HUES48 (cell line): ENCODE results near the gene GLYATL2.

Experiments
- H3K27ac ChIP-seq: one replicate; pipeline ENCODE4 v1.7.0; 2013; ENCODE audit warnings: low read depth, low read length, inconsistent platforms
- H3K27me3 ChIP-seq: 2 replicates; pipeline ENCODE4 v1.6.1; 2013; ENCODE audit warnings: mild to moderate bottlenecking, low read length; ENCODE audit not compliant: control insufficient read depth, insufficient read depth
- H3K36me3 ChIP-seq: 2 replicates; pipeline ENCODE4 v1.6.1; 2013; ENCODE audit warnings: low read length; ENCODE audit not compliant: control insufficient read depth, insufficient read depth
- H3K4me1 ChIP-seq: 2 replicates; pipeline ENCODE4 v1.6.1; 2013; ENCODE audit warnings: mild to moderate bottlenecking, low read length; ENCODE audit not compliant: control insufficient read depth, insufficient read depth
- H3K4me3 ChIP-seq: 2 replicates; pipeline ENCODE4 v1.5.1; 2013; ENCODE audit warnings: mild to moderate bottlenecking, low read depth, low read length
- H3K9ac ChIP-seq: 2 replicates; pipeline ENCODE4 v1.6.1; 2013; ENCODE audit warnings: mild to moderate bottlenecking, low read depth, low read length, moderate library complexity
- H3K9me3 ChIP-seq: 2 replicates; pipeline ENCODE4 v1.6.1; 2013; ENCODE audit warnings: low read length; ENCODE audit not compliant: control insufficient read depth, insufficient read depth

The GLYATL2 gene

GRCh38 chr11:58801302-58801701 is 43.2 kb downstream of the GLYATL2 start:
- no peaks in the 10 kb centered on the region for H3K4me1 ChIP-seq
- H3K9me3 ChIP-seq, result peaks cover 72% of the 10 kb centered on the region
- no peak overlapping the region for H3K4me3 ChIP-seq
- no peak overlapping the region for H3K9ac ChIP-seq
- H3K36me3 ChIP-seq, result no peaks in the 10 kb centered on the region
- H3K27ac ChIP-seq, result no peak overlapping the region
- H3K27me3 ChIP-seq, result no peaks in the 10 kb centered on the region

GRCh38 chr11:58796333-58796732 is 48.2 kb downstream of the GLYATL2 start:
- Histone ChIP-seq H3K36me3 (no peaks in the 10 kb centered on the region), H3K4me3 (no peak overlapping the region), H3K9me3 (peaks cover 67% of the 10 kb centered on the region), H3K4me1 (no peaks in the 10 kb centered on the region), H3K9ac (no peak overlapping the region), H3K27ac (no peak overlapping the region), H3K27me3 (no peaks in the 10 kb centered on the region)

GRCh38 chr11:58788355-58789023 is 56.0 kb downstream of the GLYATL2 start:
- Histone ChIP-seq H3K27ac (no peak overlapping the region), H3K27me3 (no peaks in the 10 kb centered on the region), H3K4me3 (no peak overlapping the region), H3K36me3 (no peaks in the 10 kb centered on the region), H3K9ac (no peak overlapping the region), H3K9me3 (peaks cover 67% of the 10 kb centered on the region), H3K4me1 (no peaks in the 10 kb centered on the region)

GRCh38 chr11:58787903-58788302 is 56.6 kb downstream of the GLYATL2 start:
- Histone ChIP-seq H3K4me3 (no peak overlapping the region), H3K27ac (no peak overlapping the region), H3K4me1 (no peaks in the 10 kb centered on the region), H3K9ac (no peak overlapping the region), H3K9me3 (peaks cover 66% of the 10 kb centered on the region), H3K36me3 (no peaks in the 10 kb centered on the region), H3K27me3 (no peaks in the 10 kb centered on the region)

- H3K4me3 ChIP-seq, result no peak overlapping the region
- no peaks in the 10 kb centered on the region for H3K27me3 ChIP-seq
- peaks cover 66% of the 10 kb centered on the region for H3K9me3 ChIP-seq
- no peak overlapping the region for H3K27ac ChIP-seq
- no peak overlapping the region for H3K9ac ChIP-seq
- H3K4me1 ChIP-seq, result no peaks in the 10 kb centered on the region
- no peaks in the 10 kb centered on the region for H3K36me3 ChIP-seq
These were observed 57.8 kb downstream of the GLYATL2 start for GRCh38 chr11:58786693-58787092.

- Histone ChIP-seq H3K4me3 (no peak overlapping the region), H3K4me1 (no peaks in the 10 kb centered on the region), H3K27ac (no peak overlapping the region), H3K27me3 (no peaks in the 10 kb centered on the region), H3K9ac (no peak overlapping the region), H3K9me3 (peaks cover 69% of the 10 kb centered on the region), H3K36me3 (no peaks in the 10 kb centered on the region)
These were observed 59.5 kb downstream of the GLYATL2 start for GRCh38 chr11:58784995-58785394.
